Liver (tissue), 3 donors: ENCODE measurements around the gene SKIL.

Experiments used
- FOXA1 ChIP-seq: IDR thresholded peaks from 2 replicates; pipeline ENCODE4 v1.6.1; 2016; ENCODE audit warnings: antibody characterized with exemption
- GABPA ChIP-seq, 2 donors: IDR thresholded peaks in 1 of 2; conservative IDR thresholded peaks in 1 of 2; 2 replicates each; pipeline ENCODE4 v1.6.1; 2016; ENCODE audit warnings: antibody characterized with exemption in 2 of 2, mild to moderate bottlenecking in 1 of 2, moderate library complexity in 1 of 2
- HNF4A ChIP-seq, 2 donors: conservative IDR thresholded peaks; 2 replicates each; pipeline ENCODE4 v1.6.1; 2016; ENCODE audit warnings: antibody characterized with exemption in 2 of 2, mild to moderate bottlenecking in 2 of 2
- RAD21 ChIP-seq, 2 donors: IDR thresholded peaks; 2 replicates each; pipeline ENCODE4 v1.6.1; 2016; ENCODE audit warnings: antibody characterized with exemption in 2 of 2, mild to moderate bottlenecking in 2 of 2
- REST ChIP-seq: IDR thresholded peaks from 2 replicates; pipeline ENCODE4 v1.6.1; 2016; ENCODE audit warnings: antibody characterized with exemption, mild to moderate bottlenecking
- RXRA ChIP-seq, 2 donors: IDR thresholded peaks; 2 replicates each; pipeline ENCODE4 v1.6.1; 2017 to 2018; ENCODE audit warnings: antibody characterized with exemption in 2 of 2, mild to moderate bottlenecking in 1 of 2
- TAF1 ChIP-seq: conservative IDR thresholded peaks from 2 replicates; pipeline ENCODE4 v1.6.1; 2016; ENCODE audit warnings: antibody characterized with exemption, mild to moderate bottlenecking
- YY1 ChIP-seq: IDR thresholded peaks from 2 replicates; pipeline ENCODE4 v1.6.1; 2016; ENCODE audit warnings: antibody characterized with exemption, mild to moderate bottlenecking
- TF ChIP-seq, protein P1 (sequence below): fragments of 150-350 bp; IDR thresholded peaks from 2 replicates; pipeline ENCODE4 v1.5.1; 2017; ENCODE audit warnings: improper control_type of control experiment, low read depth, low read length; ENCODE audit not compliant: missing input control
- TF ChIP-seq, protein P2 (sequence below): IDR thresholded peaks from 2 replicates; pipeline ENCODE4 v1.6.1; 2016; ENCODE audit warnings: antibody characterized with exemption
- TF ChIP-seq, protein P3 (sequence below): IDR thresholded peaks from 2 replicates; pipeline ENCODE4 v1.6.1; 2016; ENCODE audit warnings: antibody characterized with exemption
- donor health status: healthy.
- donor health status: healthy.

GRCh38 chr3:170372190-170372879 lies 14.8 kb downstream of the SKIL start:
- TF ChIP-seq GABPA (IDR thresholded peaks at IDR 0.05 in 1 of 2, conservative IDR thresholded peaks at IDR 0.05 in 1 of 2) (no peak), HNF4A (conservative IDR thresholded peaks at IDR 0.05) (no peak), YY1 (no peak), RAD21 (IDR thresholded peaks at IDR 0.05) (no peak), REST (no peak), RXRA (IDR thresholded peaks at IDR 0.05) (no peak), FOXA1 (no peak), TAF1 (no peak)
- TF ChIP-seq, protein P1, sequence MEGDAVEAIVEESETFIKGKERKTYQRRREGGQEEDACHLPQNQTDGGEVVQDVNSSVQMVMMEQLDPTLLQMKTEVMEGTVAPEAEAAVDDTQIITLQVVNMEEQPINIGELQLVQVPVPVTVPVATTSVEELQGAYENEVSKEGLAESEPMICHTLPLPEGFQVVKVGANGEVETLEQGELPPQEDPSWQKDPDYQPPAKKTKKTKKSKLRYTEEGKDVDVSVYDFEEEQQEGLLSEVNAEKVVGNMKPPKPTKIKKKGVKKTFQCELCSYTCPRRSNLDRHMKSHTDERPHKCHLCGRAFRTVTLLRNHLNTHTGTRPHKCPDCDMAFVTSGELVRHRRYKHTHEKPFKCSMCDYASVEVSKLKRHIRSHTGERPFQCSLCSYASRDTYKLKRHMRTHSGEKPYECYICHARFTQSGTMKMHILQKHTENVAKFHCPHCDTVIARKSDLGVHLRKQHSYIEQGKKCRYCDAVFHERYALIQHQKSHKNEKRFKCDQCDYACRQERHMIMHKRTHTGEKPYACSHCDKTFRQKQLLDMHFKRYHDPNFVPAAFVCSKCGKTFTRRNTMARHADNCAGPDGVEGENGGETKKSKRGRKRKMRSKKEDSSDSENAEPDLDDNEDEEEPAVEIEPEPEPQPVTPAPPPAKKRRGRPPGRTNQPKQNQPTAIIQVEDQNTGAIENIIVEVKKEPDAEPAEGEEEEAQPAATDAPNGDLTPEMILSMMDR, result no peak
- TF ChIP-seq, protein P2, sequence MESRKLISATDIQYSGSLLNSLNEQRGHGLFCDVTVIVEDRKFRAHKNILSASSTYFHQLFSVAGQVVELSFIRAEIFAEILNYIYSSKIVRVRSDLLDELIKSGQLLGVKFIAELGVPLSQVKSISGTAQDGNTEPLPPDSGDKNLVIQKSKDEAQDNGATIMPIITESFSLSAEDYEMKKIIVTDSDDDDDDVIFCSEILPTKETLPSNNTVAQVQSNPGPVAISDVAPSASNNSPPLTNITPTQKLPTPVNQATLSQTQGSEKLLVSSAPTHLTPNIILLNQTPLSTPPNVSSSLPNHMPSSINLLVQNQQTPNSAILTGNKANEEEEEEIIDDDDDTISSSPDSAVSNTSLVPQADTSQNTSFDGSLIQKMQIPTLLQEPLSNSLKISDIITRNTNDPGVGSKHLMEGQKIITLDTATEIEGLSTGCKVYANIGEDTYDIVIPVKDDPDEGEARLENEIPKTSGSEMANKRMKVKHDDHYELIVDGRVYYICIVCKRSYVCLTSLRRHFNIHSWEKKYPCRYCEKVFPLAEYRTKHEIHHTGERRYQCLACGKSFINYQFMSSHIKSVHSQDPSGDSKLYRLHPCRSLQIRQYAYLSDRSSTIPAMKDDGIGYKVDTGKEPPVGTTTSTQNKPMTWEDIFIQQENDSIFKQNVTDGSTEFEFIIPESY, result no peak
- TF ChIP-seq, protein P3, sequence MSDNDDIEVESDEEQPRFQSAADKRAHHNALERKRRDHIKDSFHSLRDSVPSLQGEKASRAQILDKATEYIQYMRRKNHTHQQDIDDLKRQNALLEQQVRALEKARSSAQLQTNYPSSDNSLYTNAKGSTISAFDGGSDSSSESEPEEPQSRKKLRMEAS, result no peak
